ENCODE results near the gene EFHC1.

Gene EFHC1

GRCh38 chr6:52403086-52403485 is 17.1 kb upstream of the EFHC1 start:
- Histone ChIP-seq H2AFZ (ENCODE audit: low read length) (no peak overlapping the region), H3K4me3 (ENCODE audit: low read length) (no peak overlapping the region), H3K9ac (ENCODE audit: low read length) (no peak overlapping the region), H3K4me2 (ENCODE audit: low read depth, low read length) (no peak overlapping the region), H4K20me1 (ENCODE audit: insufficient read depth, low read length) (no peaks in the 10 kb centered on the region), H3K27ac (ENCODE audit: low read length) (no peak overlapping the region), H3K9me3 (replicated peaks; ENCODE audit: insufficient read depth, low read length) (no peaks in the 10 kb centered on the region), H3F3A (ENCODE audit: insufficient read depth, low read length) (no peaks in the 10 kb centered on the region), H3K36me3 (replicated peaks; ENCODE audit: insufficient read depth, low read length) (no peaks in the 10 kb centered on the region), H3K27me3 (replicated peaks; ENCODE audit: insufficient read depth, low read length) (no peaks in the 10 kb centered on the region), H3K9me2 (replicated peaks; ENCODE audit: insufficient read depth, low read length) (no peaks in the 10 kb centered on the region), H3K4me1 (ENCODE audit: low read length) (0 out of 2 replicates have a peak, but pooled peaks cover 4% of the 10 kb centered on the region), H3K79me2 (ENCODE audit: low read length) (no peaks in the 10 kb centered on the region)
- DNase-seq = no peak
- TF ChIP-seq EZH2 (optimal IDR thresholded peaks at IDR 0.05; ENCODE audit: low read depth, low read length) = no peak
- no peak for TF ChIP-seq EZH2phosphoT487 (IDR thresholded peaks at IDR 0.05; ENCODE audit: low read length)

GRCh38 chr6:52403627-52404026 is 16.5 kb upstream of the EFHC1 start:
- H4K20me1 ChIP-seq (ENCODE audit: insufficient read depth, low read length) = no peaks in the 10 kb centered on the region
- no peak for DNase-seq
- H3K27me3 ChIP-seq (replicated peaks; ENCODE audit: insufficient read depth, low read length) = no peaks in the 10 kb centered on the region
- no peaks in the 10 kb centered on the region for H3F3A ChIP-seq (ENCODE audit: insufficient read depth, low read length)
- no peaks in the 10 kb centered on the region for H3K9me2 ChIP-seq (replicated peaks; ENCODE audit: insufficient read depth, low read length)
- no peak overlapping the region for H3K9ac ChIP-seq (ENCODE audit: low read length)
- TF ChIP-seq CTCF (IDR thresholded peaks at IDR 0.05; ENCODE audit: low read length) = no peak
- TF ChIP-seq EZH2phosphoT487 (IDR thresholded peaks at IDR 0.05; ENCODE audit: low read length) = no peak
- TF ChIP-seq EZH2 (optimal IDR thresholded peaks at IDR 0.05; ENCODE audit: low read depth, low read length) = no peak
- no peak overlapping the region for H3K4me2 ChIP-seq (ENCODE audit: low read depth, low read length)
- H3K36me3 ChIP-seq (replicated peaks; ENCODE audit: insufficient read depth, low read length) = no peaks in the 10 kb centered on the region
- H3K9me3 ChIP-seq (replicated peaks; ENCODE audit: insufficient read depth, low read length) = no peaks in the 10 kb centered on the region
- 0 out of 2 replicates have a peak, but pooled peaks cover 4% of the 10 kb centered on the region for H3K4me1 ChIP-seq (ENCODE audit: low read length)
- H3K79me2 ChIP-seq (ENCODE audit: low read length) = no peaks in the 10 kb centered on the region
- no peak overlapping the region for H3K27ac ChIP-seq (ENCODE audit: low read length)
- H2AFZ ChIP-seq (ENCODE audit: low read length) = no peak overlapping the region
- H3K4me3 ChIP-seq (ENCODE audit: low read length) = no peak overlapping the region

- TF ChIP-seq EZH2 (optimal IDR thresholded peaks at IDR 0.05; ENCODE audit: low read depth, low read length) (no peak), EZH2phosphoT487 (IDR thresholded peaks at IDR 0.05; ENCODE audit: low read length) (no peak), CTCF (IDR thresholded peaks at IDR 0.05; ENCODE audit: low read length) (no peak)
- H3F3A ChIP-seq (ENCODE audit: insufficient read depth, low read length) = no peaks in the 10 kb centered on the region
Observed at GRCh38 chr6:52405243-52405642, 14.9 kb upstream of the EFHC1 start.

GRCh38 chr6:52407467-52407866 is 12.7 kb upstream of the EFHC1 start:
- peak; percentile 74 for DNase-seq
- H3K9ac ChIP-seq (ENCODE audit: low read length) = no peak overlapping the region
- H3K36me3 ChIP-seq (replicated peaks; ENCODE audit: insufficient read depth, low read length) = no peaks in the 10 kb centered on the region
- no peak overlapping the region for H2AFZ ChIP-seq (ENCODE audit: low read length)
- H3K4me1 ChIP-seq (ENCODE audit: low read length) = no peaks in the 10 kb centered on the region
- no peak overlapping the region for H3K27ac ChIP-seq (ENCODE audit: low read length)
- H3K4me2 ChIP-seq (ENCODE audit: low read depth, low read length) = no peak overlapping the region
- H3K79me2 ChIP-seq (ENCODE audit: low read length) = no peaks in the 10 kb centered on the region
- no peaks in the 10 kb centered on the region for H3K9me3 ChIP-seq (replicated peaks; ENCODE audit: insufficient read depth, low read length)
- H3K4me3 ChIP-seq (ENCODE audit: low read length) = no peak overlapping the region
- H3K27me3 ChIP-seq (replicated peaks; ENCODE audit: insufficient read depth, low read length) = no peaks in the 10 kb centered on the region
- TF ChIP-seq CTCF (IDR thresholded peaks at IDR 0.05; ENCODE audit: low read length) = peak; percentile 66
- no peak for TF ChIP-seq EZH2phosphoT487 (IDR thresholded peaks at IDR 0.05; ENCODE audit: low read length)
- TF ChIP-seq EZH2 (optimal IDR thresholded peaks at IDR 0.05; ENCODE audit: low read depth, low read length) = no peak
- H4K20me1 ChIP-seq (ENCODE audit: insufficient read depth, low read length) = no peaks in the 10 kb centered on the region
- H3F3A ChIP-seq (ENCODE audit: insufficient read depth, low read length) = no peaks in the 10 kb centered on the region
- no peaks in the 10 kb centered on the region for H3K9me2 ChIP-seq (replicated peaks; ENCODE audit: insufficient read depth, low read length)

More at GRCh38 chr6:52405243-52405642, 14.9 kb upstream of the EFHC1 start:
- no peaks in the 10 kb centered on the region for H3K79me2 ChIP-seq (ENCODE audit: low read length)
- H3K4me3 ChIP-seq (ENCODE audit: low read length) = no peak overlapping the region
- no peaks in the 10 kb centered on the region for H3K36me3 ChIP-seq (replicated peaks; ENCODE audit: insufficient read depth, low read length)
- no peak overlapping the region for H3K27ac ChIP-seq (ENCODE audit: low read length)
- H3K9me3 ChIP-seq (replicated peaks; ENCODE audit: insufficient read depth, low read length) = no peaks in the 10 kb centered on the region
- no peak overlapping the region for H3K9ac ChIP-seq (ENCODE audit: low read length)
- H3K27me3 ChIP-seq (replicated peaks; ENCODE audit: insufficient read depth, low read length) = no peaks in the 10 kb centered on the region
- no peaks in the 10 kb centered on the region for H3K9me2 ChIP-seq (replicated peaks; ENCODE audit: insufficient read depth, low read length)
- no peaks in the 10 kb centered on the region for H4K20me1 ChIP-seq (ENCODE audit: insufficient read depth, low read length)
- no peak overlapping the region for H2AFZ ChIP-seq (ENCODE audit: low read length)
- no peaks in the 10 kb centered on the region for H3K4me1 ChIP-seq (ENCODE audit: low read length)
- no peak for DNase-seq
- H3K4me2 ChIP-seq (ENCODE audit: low read depth, low read length) = no peak overlapping the region
